GM18502 (cell line): ENCODE results near the gene ARHGEF11.
"Not testable (repeated sequence)": the region's sequence is repeated elsewhere in the genome, so short reads cannot be mapped to it uniquely, and the experiment has no call there.

ENCODE experiments used
- ATAC-seq: cut with Tn5 transposase; IDR thresholded peaks from one replicate; pipeline ENCODE4 v1.9.1; 2021; ENCODE audit warnings: mild to moderate bottlenecking; ENCODE audit not compliant: unreplicated experiment, poor library complexity

ARHGEF11 gene

GRCh38 chr1:157045250-157046218 lies at the start of gene ARHGEF11:
Gene ARHGEF11, minus strand, starts transcription at chr1:157045742. Its CDS starts 1,412 bp downstream, at chr1:157044330.
- peak; percentile 75 for ATAC-seq

GRCh38 chr1:157095091-157095490 lies 49.5 kb upstream of the ARHGEF11 start:
- no peak for ATAC-seq

- ATAC-seq, result no peak
These were observed 47.3 kb upstream of the ARHGEF11 start for GRCh38 chr1:157092831-157093230.

- ATAC-seq, result no peak
These were observed 46.2 kb upstream of the ARHGEF11 start for GRCh38 chr1:157091668-157092273.

- no peak for ATAC-seq
These were observed 45.6 kb upstream of the ARHGEF11 start for GRCh38 chr1:157091186-157091585.

GRCh38 chr1:157090771-157091170 lies 45.2 kb upstream of the ARHGEF11 start:
- ATAC-seq, result no peak

- no peak for ATAC-seq
These were observed 44.7 kb upstream of the ARHGEF11 start for GRCh38 chr1:157090196-157090647.

GRCh38 chr1:157089789-157090188 lies 44.2 kb upstream of the ARHGEF11 start:
- no peak for ATAC-seq

GRCh38 chr1:157088607-157089006 lies 43.1 kb upstream of the ARHGEF11 start:
- ATAC-seq, result no peak

- ATAC-seq, result no peak
These were observed 41.5 kb upstream of the ARHGEF11 start for GRCh38 chr1:157087030-157087429.

GRCh38 chr1:157086299-157086698 lies 40.8 kb upstream of the ARHGEF11 start:
- ATAC-seq, result no peak

GRCh38 chr1:157085421-157085820 lies 39.9 kb upstream of the ARHGEF11 start:
- no peak for ATAC-seq

- no peak for ATAC-seq
These were observed 39.2 kb upstream of the ARHGEF11 start for GRCh38 chr1:157084720-157085119.

GRCh38 chr1:157081707-157082106 lies 36.2 kb upstream of the ARHGEF11 start:
- no peak for ATAC-seq

- ATAC-seq, result no peak
These were observed 35.2 kb upstream of the ARHGEF11 start for GRCh38 chr1:157080714-157081113.

GRCh38 chr1:157077394-157077793 lies 31.9 kb upstream of the ARHGEF11 start:
- ATAC-seq, result no peak

GRCh38 chr1:157073944-157074685 lies 28.6 kb upstream of the ARHGEF11 start:
- no peak for ATAC-seq

GRCh38 chr1:157069601-157070000 lies 24.1 kb upstream of the ARHGEF11 start:
- no peak for ATAC-seq

- not testable (repeated sequence) for ATAC-seq
These were observed 13.7 kb upstream of the ARHGEF11 start for GRCh38 chr1:157059241-157059640.

- ATAC-seq, result no peak
These were observed 10.7 kb upstream of the ARHGEF11 start for GRCh38 chr1:157056269-157056668.

GRCh38 chr1:157055729-157056128 lies 10.2 kb upstream of the ARHGEF11 start:
- ATAC-seq, result not testable (repeated sequence)
